Thyroid gland (tissue), 4 donors: ENCODE measurements around the gene SLC9A5.

Experiments used
- POLR2A ChIP-seq, 2 donors: fragments of 450-650 bp; IDR thresholded peaks; one replicate each; pipeline ENCODE4 v1.6.1; 2017; ENCODE audit warnings: antibody characterized with exemption in 2 of 2, mild to moderate bottlenecking in 2 of 2, moderate library complexity in 1 of 2
- TF ChIP-seq, protein P1 (sequence below), 6 experiments: fragments of 200-600 bp in 3 of 6; fragments of 450-650 bp in 3 of 6; sonication (generic) in 3 of 6; IDR thresholded peaks; one replicate each; pipeline ENCODE4 v1.5.1; 2016 to 2019; ENCODE audit warnings: antibody characterized with exemption in 6 of 6, mild to moderate bottlenecking in 2 of 6, inconsistent platforms in 1 of 6, moderate library complexity in 1 of 6

DNA sequence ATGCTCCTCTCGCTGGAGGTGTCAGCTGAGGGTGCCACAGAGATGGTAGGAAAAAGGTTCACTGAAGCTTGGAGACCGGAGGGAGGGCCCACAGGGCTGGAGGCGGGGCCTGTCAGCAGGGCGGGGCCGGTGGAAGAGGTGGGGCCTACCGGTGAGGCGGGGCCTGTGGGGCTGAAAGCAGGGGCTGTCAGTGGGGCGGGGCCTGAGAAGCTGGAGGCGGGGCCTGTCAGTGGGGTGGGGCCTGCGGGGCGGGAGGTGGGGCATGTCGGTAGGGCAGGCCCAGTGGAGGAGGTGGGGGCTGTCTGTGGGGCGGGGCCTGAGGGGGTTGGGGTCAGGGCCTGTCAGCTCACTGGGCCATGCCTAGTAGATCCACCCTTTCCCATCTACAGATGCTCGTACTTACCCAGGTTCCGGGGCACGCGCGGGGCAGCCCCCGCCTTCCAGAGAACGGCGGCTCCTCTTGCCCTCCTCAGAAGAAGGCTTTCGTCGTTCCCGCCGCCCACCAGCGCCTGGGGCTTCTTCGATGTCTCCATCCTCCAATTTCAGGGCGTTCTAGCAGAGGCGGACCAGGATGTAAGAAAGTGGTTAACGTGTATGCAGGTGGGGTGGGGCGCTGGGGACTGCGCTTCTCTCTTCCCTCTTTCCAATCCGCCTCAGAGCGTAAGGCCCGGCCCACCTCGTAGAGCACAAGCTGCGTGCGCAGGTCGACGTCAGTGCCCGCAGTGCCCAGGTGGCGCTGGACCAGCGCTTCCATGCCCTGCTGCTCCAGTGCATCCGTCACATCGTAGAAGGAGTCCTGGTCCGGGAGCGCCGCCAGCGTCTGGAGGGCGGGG, 12.0 kb upstream of the SLC9A5 start:
- TF ChIP-seq, protein P1, sequence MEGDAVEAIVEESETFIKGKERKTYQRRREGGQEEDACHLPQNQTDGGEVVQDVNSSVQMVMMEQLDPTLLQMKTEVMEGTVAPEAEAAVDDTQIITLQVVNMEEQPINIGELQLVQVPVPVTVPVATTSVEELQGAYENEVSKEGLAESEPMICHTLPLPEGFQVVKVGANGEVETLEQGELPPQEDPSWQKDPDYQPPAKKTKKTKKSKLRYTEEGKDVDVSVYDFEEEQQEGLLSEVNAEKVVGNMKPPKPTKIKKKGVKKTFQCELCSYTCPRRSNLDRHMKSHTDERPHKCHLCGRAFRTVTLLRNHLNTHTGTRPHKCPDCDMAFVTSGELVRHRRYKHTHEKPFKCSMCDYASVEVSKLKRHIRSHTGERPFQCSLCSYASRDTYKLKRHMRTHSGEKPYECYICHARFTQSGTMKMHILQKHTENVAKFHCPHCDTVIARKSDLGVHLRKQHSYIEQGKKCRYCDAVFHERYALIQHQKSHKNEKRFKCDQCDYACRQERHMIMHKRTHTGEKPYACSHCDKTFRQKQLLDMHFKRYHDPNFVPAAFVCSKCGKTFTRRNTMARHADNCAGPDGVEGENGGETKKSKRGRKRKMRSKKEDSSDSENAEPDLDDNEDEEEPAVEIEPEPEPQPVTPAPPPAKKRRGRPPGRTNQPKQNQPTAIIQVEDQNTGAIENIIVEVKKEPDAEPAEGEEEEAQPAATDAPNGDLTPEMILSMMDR (IDR thresholded peaks at IDR 0.05) = no peak
- no peak for TF ChIP-seq POLR2A (IDR thresholded peaks at IDR 0.05)
